ENCODE data around the gene SLC17A1.

DNA sequence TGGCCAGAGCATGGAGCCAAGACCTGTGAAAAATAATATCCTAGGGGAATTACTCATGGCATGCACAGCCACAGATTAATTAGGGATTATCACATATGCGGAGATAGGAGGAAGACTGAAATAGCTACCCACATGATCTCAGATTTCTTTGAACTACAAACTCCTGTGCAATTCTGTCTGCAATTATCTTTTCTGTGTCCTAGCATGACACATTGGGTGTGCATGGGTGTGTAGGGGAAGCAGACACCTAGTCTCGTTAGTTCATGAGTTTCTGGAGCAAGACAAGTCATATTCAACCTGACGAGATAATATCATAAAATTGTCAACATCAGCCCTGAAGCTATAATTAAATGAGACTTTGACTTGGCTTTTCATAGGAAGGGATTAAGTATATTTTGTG is 80.9 kb downstream of the SLC17A1 start:
- TF ChIP-seq, protein P1, sequence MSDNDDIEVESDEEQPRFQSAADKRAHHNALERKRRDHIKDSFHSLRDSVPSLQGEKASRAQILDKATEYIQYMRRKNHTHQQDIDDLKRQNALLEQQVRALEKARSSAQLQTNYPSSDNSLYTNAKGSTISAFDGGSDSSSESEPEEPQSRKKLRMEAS (IDR thresholded peaks at IDR 0.05): no peak
- TF ChIP-seq ZBTB7A (IDR thresholded peaks at IDR 0.05; ENCODE audit: low read depth) (no peak), NFIC (IDR thresholded peaks at IDR 0.05) (no peak), EP300 (IDR thresholded peaks at IDR 0.05; ENCODE audit: borderline replicate concordance) (no peak), TAF1 (IDR thresholded peaks at IDR 0.05; ENCODE audit: low read depth) (no peak), RAD21 (IDR thresholded peaks at IDR 0.05; ENCODE audit: low read depth) (no peak), YY1 (IDR thresholded peaks at IDR 0.05; ENCODE audit: low read depth) (no peak), TEAD4 (IDR thresholded peaks at IDR 0.05) (no peak), CREB1 (IDR thresholded peaks at IDR 0.05; ENCODE audit: low read depth) (no peak)
- TF ChIP-seq, protein P2, sequence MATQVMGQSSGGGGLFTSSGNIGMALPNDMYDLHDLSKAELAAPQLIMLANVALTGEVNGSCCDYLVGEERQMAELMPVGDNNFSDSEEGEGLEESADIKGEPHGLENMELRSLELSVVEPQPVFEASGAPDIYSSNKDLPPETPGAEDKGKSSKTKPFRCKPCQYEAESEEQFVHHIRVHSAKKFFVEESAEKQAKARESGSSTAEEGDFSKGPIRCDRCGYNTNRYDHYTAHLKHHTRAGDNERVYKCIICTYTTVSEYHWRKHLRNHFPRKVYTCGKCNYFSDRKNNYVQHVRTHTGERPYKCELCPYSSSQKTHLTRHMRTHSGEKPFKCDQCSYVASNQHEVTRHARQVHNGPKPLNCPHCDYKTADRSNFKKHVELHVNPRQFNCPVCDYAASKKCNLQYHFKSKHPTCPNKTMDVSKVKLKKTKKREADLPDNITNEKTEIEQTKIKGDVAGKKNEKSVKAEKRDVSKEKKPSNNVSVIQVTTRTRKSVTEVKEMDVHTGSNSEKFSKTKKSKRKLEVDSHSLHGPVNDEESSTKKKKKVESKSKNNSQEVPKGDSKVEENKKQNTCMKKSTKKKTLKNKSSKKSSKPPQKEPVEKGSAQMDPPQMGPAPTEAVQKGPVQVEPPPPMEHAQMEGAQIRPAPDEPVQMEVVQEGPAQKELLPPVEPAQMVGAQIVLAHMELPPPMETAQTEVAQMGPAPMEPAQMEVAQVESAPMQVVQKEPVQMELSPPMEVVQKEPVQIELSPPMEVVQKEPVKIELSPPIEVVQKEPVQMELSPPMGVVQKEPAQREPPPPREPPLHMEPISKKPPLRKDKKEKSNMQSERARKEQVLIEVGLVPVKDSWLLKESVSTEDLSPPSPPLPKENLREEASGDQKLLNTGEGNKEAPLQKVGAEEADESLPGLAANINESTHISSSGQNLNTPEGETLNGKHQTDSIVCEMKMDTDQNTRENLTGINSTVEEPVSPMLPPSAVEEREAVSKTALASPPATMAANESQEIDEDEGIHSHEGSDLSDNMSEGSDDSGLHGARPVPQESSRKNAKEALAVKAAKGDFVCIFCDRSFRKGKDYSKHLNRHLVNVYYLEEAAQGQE (IDR thresholded peaks at IDR 0.05; ENCODE audit: low read depth): no peak
- TF ChIP-seq, protein P3, sequence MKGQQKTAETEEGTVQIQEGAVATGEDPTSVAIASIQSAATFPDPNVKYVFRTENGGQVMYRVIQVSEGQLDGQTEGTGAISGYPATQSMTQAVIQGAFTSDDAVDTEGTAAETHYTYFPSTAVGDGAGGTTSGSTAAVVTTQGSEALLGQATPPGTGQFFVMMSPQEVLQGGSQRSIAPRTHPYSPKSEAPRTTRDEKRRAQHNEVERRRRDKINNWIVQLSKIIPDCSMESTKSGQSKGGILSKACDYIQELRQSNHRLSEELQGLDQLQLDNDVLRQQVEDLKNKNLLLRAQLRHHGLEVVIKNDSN (IDR thresholded peaks at IDR 0.05): no peak
